Astrocyte of the spinal cord (primary cell): ENCODE measurements around the gene DIPK1A.

ENCODE experiments used
- DNase-seq: peaks from one replicate; pipeline ENCODE4 v3.0.0; 2011; ENCODE audit warnings: low read depth, low spot score
- H3K4me3 ChIP-seq: 2 replicates; pipeline ENCODE4 v1.5.1; 2011; ENCODE audit warnings: low read depth, mild to moderate bottlenecking, low read length, moderate library complexity
- in situ Hi-C: cut with HindIII; loops from 2 replicates; pipeline ENCODE4 v1.10.0; 2017; ENCODE audit warnings: low sequenced_read_pairs
- TF ChIP-seq, protein P1 (sequence below): IDR thresholded peaks from 2 replicates; pipeline ENCODE4 v1.5.1; 2012; ENCODE audit warnings: low read depth, mild to moderate bottlenecking, low read length, inconsistent platforms

Gene DIPK1A

DNA sequence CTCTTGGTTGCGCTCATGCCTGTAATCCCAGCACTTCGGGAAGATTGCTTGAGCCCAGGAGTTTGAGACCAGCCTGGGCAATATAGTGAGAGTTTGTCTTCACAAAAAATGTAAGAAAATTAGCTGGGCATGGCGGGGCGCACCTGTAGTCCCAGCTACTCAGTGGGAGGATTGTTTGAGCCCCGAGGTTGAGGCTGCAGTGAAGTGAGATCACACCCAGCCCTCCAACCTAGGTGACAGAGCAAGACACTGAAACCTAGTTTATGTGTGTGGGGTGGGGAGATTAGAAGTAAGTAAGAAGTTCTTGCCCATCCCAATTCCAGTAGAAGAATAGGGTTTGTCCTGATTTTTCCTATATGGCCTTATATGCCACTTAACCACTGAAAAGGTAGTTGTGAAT, 127.4 kb downstream of the DIPK1A start:
- H3K4me3 ChIP-seq: peak overlapping the region; percentile 100
- DNase-seq: no peak
- in situ Hi-C loops: no loop called here
- TF ChIP-seq, protein P1, sequence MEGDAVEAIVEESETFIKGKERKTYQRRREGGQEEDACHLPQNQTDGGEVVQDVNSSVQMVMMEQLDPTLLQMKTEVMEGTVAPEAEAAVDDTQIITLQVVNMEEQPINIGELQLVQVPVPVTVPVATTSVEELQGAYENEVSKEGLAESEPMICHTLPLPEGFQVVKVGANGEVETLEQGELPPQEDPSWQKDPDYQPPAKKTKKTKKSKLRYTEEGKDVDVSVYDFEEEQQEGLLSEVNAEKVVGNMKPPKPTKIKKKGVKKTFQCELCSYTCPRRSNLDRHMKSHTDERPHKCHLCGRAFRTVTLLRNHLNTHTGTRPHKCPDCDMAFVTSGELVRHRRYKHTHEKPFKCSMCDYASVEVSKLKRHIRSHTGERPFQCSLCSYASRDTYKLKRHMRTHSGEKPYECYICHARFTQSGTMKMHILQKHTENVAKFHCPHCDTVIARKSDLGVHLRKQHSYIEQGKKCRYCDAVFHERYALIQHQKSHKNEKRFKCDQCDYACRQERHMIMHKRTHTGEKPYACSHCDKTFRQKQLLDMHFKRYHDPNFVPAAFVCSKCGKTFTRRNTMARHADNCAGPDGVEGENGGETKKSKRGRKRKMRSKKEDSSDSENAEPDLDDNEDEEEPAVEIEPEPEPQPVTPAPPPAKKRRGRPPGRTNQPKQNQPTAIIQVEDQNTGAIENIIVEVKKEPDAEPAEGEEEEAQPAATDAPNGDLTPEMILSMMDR: no peak

DNA sequence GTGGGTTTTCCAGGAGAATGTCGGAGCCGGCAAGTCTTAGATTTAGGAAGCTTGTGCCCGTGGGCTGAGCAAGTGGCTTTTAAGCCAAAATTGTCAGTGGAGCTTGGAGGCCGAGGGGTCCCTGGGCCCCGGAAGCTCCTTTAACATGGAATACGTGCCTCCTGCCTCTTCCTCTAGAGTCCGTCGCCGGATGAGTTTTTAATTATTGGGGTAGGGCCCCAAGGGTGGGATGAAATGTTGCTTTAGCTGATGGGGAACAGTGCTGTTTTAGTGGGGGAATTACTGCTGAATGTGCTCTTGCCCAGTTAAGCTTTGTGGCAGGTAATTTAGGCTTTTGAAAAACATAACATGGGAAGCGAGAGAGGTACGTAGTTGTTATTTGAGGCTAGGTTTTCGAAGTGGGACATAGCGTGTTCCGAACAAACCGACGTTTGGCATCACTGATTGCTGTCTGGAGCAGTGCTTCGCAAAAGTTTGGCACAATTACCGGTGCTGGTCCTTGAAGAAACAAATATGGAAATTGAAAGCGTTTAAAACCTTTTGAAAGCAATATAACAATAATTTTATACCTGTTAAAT, 128.6 kb downstream of the DIPK1A start:
- DNase-seq: no peak
- TF ChIP-seq, protein P1: no peak
- in situ Hi-C loops: no loop called here
- H3K4me3 ChIP-seq: peak overlapping the region; percentile 100

DNA sequence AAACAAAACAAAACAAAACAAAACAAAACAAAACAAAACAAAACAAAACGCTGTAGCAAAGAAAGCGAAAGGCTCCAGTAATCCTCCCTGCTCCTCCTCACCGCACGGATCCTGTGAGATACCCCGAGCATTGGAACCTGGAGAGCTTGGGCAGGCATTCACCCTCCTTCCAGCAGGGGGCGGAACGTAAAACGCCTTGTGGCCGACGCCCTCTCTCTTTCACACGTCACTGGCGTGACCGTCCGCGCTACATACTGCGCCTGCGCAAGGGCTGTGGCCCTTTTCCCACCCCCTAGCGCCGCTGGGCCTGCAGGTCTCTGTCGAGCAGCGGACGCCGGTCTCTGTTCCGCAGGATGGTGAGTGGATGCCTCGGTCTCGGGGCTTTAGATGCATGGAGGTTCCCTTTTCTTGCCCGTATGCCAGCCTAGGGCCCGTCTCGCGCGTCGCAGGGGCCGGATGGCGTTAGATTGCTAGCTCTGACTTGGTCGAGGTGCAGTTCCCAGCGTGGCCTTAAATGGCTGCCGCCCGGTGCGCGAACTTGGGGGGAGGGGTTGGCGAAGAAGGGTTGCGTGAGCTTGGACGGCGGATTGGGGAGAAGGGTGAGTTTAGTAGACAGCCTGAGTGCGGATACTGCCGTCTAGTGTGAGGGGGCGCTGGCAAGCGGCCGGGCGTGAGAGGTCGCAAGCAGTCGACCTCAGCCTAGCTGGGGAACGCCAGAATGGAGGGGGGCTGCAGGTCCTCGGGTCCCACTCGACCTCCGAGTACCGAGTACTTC, 129.3 kb downstream of the DIPK1A start, which contains the start of gene RPL5:
Gene RPL5, plus strand, starts transcription at position 279 of the 775 bp plus-strand sequence. Its CDS starts 75 bp downstream, at position 354.
- TF ChIP-seq, protein P1: peak; percentile 98
- in situ Hi-C loops: no loop called here
- peak within 1 kb of the TSS; percentile 100 for H3K4me3 ChIP-seq
- DNase-seq: peak; percentile 98

DNA sequence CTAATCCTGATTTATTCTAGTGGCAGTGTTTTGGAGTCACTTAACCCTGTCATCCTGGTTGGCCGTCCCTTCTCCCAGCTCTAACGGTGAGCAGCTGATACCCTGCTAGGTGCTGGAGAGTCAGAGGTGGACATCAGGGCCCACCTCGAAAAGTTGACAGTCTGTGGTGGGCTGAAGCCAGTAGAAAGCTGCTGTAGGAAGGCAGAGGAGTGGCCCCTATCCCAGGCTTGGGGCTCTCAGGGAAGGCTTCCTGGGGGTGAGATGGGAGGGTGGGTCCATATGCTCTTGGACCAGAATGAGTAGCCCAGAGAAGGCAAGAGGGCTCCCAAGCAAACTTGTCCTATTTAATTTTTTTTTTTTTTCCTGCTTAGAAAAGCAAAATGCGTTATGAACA, 129.9 kb downstream of the DIPK1A start:
- DNase-seq: no peak
- no peak overlapping the region for H3K4me3 ChIP-seq
- in situ Hi-C loops: no loop called here
- TF ChIP-seq, protein P1: no peak

DNA sequence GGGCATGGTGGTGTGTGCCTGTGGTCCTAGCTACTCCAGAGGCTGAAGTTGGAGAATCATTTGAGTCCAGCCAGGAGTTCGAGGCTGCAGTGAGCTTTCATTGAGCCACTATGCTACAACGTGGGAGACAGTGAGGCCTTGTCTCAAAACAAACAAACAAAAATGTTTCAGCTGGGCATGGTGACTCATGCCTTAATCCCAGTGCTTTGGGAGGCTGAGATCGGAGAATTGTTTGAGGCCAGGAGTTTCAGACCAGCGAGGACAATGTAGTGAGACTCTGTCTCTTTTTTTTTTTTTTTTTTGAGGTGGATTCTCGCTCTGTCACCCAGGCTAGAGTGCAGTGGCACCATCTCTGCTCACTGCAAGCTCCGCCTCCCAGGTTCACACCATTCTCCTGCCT, 134.5 kb downstream of the DIPK1A start:
- in situ Hi-C loops: no loop called here
- TF ChIP-seq, protein P1: no peak
- DNase-seq: no peak
- no peak overlapping the region for H3K4me3 ChIP-seq

DNA sequence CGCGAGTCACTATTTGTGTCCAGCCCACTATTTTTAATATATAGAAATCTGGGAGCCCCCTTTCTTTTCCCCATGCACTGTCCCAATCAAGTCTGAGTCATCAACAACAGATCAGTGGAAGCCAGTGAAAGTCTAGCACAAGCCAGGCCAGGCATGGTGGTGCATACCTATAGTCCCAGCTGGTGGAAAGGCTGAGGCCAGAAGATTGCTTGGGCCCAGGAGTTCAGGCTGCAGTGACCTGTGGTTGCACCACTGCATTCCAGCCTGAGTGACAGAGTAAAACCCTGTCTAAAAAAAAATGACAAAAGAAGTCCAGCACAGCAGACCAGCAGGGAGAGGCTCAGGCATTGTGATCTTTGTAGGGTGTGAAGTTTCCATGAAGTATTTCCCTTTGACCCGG, 138.4 kb downstream of the DIPK1A start:
- in situ Hi-C loops: no loop called here
- TF ChIP-seq, protein P1: no peak
- DNase-seq: peak; percentile 35
- H3K4me3 ChIP-seq: no peak overlapping the region
